CMK (cell line): ENCODE measurements around the gene INSRR.

Experiments used
- DNase-seq: peaks from one replicate; pipeline ENCODE4 v3.0.0-alpha.2; 2010; ENCODE audit warnings: low read depth

The INSRR gene

GRCh38 chr1:156858959-156859522 lies at the start of gene INSRR:
INSRR (minus strand) TSS chr1:156859117; CDS start chr1:156858621, 496 bp downstream.
- no peak for DNase-seq

- DNase-seq: no peak
These were observed 49.6 kb upstream of the INSRR start for GRCh38 chr1:156908541-156908940.

GRCh38 chr1:156906206-156906906 lies 47.4 kb upstream of the INSRR start:
- no peak for DNase-seq

- no peak for DNase-seq
These were observed 46.7 kb upstream of the INSRR start for GRCh38 chr1:156905651-156906050.

- no peak for DNase-seq
These were observed 46.3 kb upstream of the INSRR start for GRCh38 chr1:156905176-156905575.

- DNase-seq: no peak
These were observed 45.5 kb upstream of the INSRR start for GRCh38 chr1:156904187-156904959.

GRCh38 chr1:156903328-156904091 lies 44.6 kb upstream of the INSRR start:
- DNase-seq: no peak

GRCh38 chr1:156901966-156902915 lies 43.3 kb upstream of the INSRR start:
- no peak for DNase-seq

GRCh38 chr1:156901590-156901900 lies 42.6 kb upstream of the INSRR start:
- no peak for DNase-seq

GRCh38 chr1:156900896-156901589 lies 42.1 kb upstream of the INSRR start:
- no peak for DNase-seq

GRCh38 chr1:156899956-156900718 lies 41.2 kb upstream of the INSRR start:
- DNase-seq: no peak

- no peak for DNase-seq
These were observed 40.2 kb upstream of the INSRR start for GRCh38 chr1:156898971-156899664.

- DNase-seq: no peak
These were observed 39.2 kb upstream of the INSRR start for GRCh38 chr1:156898161-156898566.

GRCh38 chr1:156897078-156897825 lies 38.3 kb upstream of the INSRR start:
- no peak for DNase-seq

GRCh38 chr1:156896490-156897033 lies 37.6 kb upstream of the INSRR start:
- DNase-seq: no peak

- no peak for DNase-seq
These were observed 37.0 kb upstream of the INSRR start for GRCh38 chr1:156895927-156896326.

GRCh38 chr1:156895455-156895812 lies 36.5 kb upstream of the INSRR start:
- no peak for DNase-seq

- DNase-seq: peak; percentile 97
These were observed 36.0 kb upstream of the INSRR start for GRCh38 chr1:156894711-156895454.
